SIG-M5 (cell line): ENCODE data around the gene YY2.
"Not testable (repeated sequence)": the region's sequence is repeated elsewhere in the genome, so short reads cannot be mapped to it uniquely, and the experiment has no call there.

Source experiments
- DNase-seq: peaks from one replicate; lab custom pipeline; 2025; lab: John Stamatoyannopoulos, UW

YY2 gene

DNA sequence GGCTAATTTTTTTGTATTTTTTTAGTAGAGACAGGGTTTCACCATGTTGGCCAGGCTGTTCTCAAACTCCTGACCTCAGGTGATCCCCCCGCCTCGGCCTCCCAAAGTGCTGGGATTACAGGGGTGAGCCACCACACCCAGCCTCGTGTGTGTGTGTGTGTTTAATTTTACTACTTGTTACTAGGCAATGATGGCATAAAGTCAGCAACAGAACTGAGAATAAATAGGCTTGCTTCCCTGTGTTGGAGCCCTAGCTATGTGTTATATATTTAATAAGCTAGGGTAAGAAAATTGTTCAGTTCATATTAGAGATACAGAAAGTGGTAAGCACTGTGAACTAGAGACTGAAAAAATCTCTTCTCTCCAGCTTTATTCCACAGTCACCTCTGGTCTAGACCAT lies 18.4 kb downstream of the YY2 start:
- DNase-seq, result not testable (repeated sequence)

- no peak for DNase-seq
Observed at GRCh38 chrX:21875013-21875412, 19.2 kb downstream of the YY2 start.

DNA sequence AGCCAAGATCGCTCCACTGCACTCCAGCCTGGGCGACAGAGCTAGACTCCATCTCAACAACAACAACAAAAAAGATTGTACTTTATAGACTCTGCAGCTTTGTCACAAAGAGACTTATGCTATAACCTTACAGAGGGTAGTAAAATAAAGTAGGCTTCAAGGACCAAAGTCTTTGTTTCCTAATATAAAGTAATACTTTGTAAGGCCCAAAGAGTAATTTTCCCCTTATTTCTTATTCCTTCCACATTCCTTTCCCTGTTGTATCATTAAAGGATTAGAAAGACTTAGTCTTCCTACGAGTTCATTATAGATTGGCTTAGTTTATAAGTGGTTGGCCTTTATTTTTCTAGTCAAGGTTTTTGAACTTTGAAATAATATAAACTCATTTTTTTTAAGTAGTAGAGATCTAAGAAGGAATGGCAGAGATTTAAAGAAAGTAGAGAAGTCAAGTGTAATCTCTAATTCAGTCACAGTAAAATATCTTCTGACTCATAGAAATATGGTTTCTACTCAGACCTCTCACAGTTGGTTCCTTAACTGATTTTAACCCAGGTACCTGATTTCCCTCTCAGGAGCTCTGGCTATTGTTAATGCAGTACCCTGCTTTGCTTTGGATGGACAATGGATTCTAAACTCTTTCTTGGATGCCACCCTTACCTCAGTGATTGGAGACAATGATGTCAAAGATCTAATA lies 26.2 kb downstream of the YY2 start:
- no peak for DNase-seq

DNA sequence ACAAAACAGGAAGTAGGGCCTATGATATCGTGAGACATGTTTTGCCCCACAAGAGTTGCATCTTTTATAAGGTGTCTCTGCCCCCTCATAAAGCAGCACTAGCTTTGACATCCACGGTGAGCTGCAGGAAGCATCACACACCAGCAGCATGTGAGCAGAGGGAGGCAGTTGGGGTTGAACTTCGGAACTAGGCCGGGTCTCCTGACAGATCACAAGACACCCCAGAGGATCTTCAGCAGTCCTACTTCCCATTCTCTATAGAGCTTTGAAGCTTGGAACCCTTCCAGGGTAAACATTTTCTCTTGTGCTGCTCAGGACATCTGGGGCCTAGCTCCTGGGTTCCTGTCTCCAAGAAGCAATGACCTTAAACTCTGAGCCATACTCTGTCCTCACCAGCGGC lies 27.5 kb downstream of the YY2 start:
- no peak for DNase-seq

GRCh38 chrX:21885568-21885967 lies 29.8 kb downstream of the YY2 start:
- no peak for DNase-seq

DNA sequence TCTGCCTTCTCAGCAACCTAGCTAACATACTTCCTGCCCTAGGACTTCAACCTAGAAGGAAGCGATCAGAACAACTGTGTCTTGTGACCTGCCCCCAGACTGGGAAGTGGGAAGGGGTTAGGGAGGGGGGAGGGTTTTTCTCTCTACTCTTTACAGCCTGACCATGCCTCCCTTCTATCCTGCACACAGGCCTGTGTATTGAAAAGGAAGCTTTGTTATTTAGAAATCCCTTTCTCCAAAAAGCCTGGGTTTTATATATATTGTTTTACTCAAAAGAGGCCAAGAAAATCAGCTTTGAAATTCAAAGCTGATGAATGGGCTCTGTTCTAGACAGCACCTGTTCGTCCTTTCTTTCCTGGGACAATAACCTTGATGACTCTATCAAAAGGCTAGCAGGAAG lies 49.5 kb downstream of the YY2 start:
- DNase-seq, result no peak

DNA sequence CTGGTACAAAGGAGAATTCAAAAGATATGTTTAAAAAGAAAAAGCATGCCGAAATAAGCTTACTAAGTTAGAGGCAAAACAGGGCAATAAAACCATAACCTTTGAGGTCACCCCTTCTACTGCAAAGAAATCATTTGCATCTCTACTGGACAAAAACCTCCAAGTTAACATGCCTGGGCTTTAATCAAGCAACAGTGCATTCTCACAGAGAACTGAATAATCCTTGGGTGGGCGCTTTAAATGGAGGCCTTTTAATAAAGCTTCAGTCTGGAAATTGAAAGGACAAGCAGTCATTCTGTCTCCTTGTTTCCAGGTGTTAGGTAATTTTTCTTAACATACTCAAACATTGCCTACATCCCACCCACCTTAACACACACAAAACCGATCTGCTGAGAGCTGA lies 50.2 kb downstream of the YY2 start:
- DNase-seq, result no peak

- no peak for DNase-seq
Observed at GRCh38 chrX:21907260-21907659, 51.5 kb downstream of the YY2 start.
